RWPE2 (cell line): Measurements from ENCODE around the gene MRPS33.

ENCODE experiments used
- ATAC-seq: fragments of 200-7000 bp; cut with Tn5 transposase; 3 replicates; pipeline ENCODE4 v1.9.1; 2021; ENCODE audit warnings: low read depth
- DNase-seq: peaks from one replicate; pipeline ENCODE4 v3.0.0-alpha.2; 2020; ENCODE audit warnings: low spot score
- H3K27ac ChIP-seq: fragments of 450-650 bp; 2 replicates; pipeline ENCODE4 v1.5.1; 2017; ENCODE audit warnings: mild to moderate bottlenecking; ENCODE audit not compliant: poor library complexity, severe bottlenecking
- H3K27me3 ChIP-seq: fragments of 250-450 bp; sonication (Bioruptor Pico); 2 replicates; pipeline ENCODE4 v1.5.1; 2021; ENCODE audit warnings: mild to moderate bottlenecking, moderate library complexity; ENCODE audit not compliant: insufficient read depth, poor library complexity, severe bottlenecking
- H3K36me3 ChIP-seq: fragments of 250-450 bp; sonication (Bioruptor Pico); 2 replicates; pipeline ENCODE4 v1.5.1; 2020; ENCODE audit warnings: low read depth, mild to moderate bottlenecking, moderate library complexity
- H3K4me1 ChIP-seq: fragments of 250-450 bp; sonication (Bioruptor Pico); 2 replicates; pipeline ENCODE4 v1.5.1; 2021; ENCODE audit warnings: mild to moderate bottlenecking, moderate library complexity; ENCODE audit not compliant: insufficient read depth, poor library complexity, severe bottlenecking
- H3K4me3 ChIP-seq: fragments of 250-450 bp; sonication (Bioruptor Pico); 2 replicates; pipeline ENCODE4 v1.5.1; 2021; ENCODE audit warnings: mild to moderate bottlenecking, moderate library complexity; ENCODE audit not compliant: severe bottlenecking
- H3K9me3 ChIP-seq: fragments of 250-450 bp; sonication (Bioruptor Pico); 2 replicates; pipeline ENCODE4 v1.5.1; 2021; ENCODE audit warnings: mild to moderate bottlenecking, moderate library complexity; ENCODE audit not compliant: severe bottlenecking
- TF ChIP-seq, protein P1 (sequence below): fragments of 450-650 bp; IDR thresholded peaks from one replicate; pipeline ENCODE4 v1.5.1; 2017; ENCODE audit warnings: mild to moderate bottlenecking, moderate library complexity; ENCODE audit not compliant: poor library complexity, severe bottlenecking

Gene MRPS33

DNA sequence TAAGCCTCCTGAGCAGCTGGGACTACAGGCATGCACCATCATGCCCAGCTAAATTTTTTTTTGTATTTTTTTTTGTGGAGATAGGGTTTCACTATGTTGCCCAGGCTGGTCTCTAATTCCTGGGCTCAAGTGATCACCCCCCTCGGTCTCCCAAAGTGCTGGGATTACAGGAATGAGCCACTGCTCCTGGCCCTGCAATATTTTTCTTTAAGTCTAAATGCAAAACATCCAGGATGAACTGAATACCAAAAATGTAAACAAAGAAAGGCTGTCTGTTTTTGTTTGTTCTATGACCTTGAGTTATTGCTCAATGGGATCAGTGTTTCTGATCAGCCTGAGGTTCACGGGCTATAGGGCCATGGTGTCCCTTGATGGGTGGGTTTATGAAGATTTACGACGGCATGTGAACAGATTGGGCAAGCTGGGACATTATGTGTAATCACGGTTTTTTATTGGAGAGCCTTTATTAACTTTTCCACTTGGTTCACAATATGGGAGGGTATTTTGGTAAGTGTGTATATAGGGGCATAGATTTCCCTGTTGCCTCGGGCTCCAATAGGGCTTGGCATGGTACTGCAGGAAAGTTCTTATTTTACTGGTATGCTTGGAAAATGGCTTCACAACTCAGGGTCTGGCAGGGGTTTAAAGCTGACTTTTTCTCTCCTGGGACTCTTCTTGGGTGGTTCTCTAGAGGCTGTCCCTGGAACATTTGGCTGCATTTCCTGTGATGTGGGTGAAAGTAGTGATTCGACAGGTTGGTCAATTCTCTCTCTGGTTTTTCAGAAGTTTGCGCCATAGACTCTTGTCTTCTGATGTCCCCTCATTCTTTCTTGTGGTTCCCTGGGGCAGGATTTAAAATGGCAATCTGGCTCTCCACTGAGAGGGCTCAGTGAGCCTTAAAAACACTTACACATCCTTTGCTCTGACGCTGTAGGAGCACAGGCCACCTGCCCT lies 41.6 kb downstream of the MRPS33 start:
- H3K4me3 ChIP-seq = no peak overlapping the region
- TF ChIP-seq, protein P1, sequence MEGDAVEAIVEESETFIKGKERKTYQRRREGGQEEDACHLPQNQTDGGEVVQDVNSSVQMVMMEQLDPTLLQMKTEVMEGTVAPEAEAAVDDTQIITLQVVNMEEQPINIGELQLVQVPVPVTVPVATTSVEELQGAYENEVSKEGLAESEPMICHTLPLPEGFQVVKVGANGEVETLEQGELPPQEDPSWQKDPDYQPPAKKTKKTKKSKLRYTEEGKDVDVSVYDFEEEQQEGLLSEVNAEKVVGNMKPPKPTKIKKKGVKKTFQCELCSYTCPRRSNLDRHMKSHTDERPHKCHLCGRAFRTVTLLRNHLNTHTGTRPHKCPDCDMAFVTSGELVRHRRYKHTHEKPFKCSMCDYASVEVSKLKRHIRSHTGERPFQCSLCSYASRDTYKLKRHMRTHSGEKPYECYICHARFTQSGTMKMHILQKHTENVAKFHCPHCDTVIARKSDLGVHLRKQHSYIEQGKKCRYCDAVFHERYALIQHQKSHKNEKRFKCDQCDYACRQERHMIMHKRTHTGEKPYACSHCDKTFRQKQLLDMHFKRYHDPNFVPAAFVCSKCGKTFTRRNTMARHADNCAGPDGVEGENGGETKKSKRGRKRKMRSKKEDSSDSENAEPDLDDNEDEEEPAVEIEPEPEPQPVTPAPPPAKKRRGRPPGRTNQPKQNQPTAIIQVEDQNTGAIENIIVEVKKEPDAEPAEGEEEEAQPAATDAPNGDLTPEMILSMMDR = no peak
- no peak overlapping the region for H3K27ac ChIP-seq
- no peaks in the 10 kb centered on the region for H3K4me1 ChIP-seq
- ATAC-seq (no peak), DNase-seq (no peak)
- no peaks in the 10 kb centered on the region for H3K36me3 ChIP-seq
- no peaks in the 10 kb centered on the region for H3K9me3 ChIP-seq
- H3K27me3 ChIP-seq = no peaks in the 10 kb centered on the region

DNA sequence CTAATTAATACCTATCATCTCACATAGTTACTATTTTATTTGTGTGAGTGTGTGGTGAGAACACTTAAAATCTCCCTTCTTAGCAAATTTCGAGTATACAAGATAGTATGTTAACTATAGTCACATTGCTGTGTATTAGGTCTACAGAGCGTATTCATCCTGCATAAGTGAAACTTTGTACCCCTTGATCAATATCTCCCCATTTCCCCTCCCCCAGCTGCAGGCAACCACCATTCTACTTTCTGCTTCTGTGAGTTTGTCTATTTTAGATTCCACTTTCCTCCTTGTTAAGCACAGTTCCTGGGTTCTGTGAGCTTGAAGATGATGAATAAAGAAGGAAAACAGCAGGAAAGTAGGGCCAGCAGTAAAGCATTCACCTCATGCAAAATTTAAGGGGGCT lies 42.4 kb downstream of the MRPS33 start:
- Histone ChIP-seq H3K4me3 (no peak overlapping the region), H3K9me3 (no peaks in the 10 kb centered on the region), H3K4me1 (no peaks in the 10 kb centered on the region), H3K27ac (no peak overlapping the region), H3K36me3 (no peaks in the 10 kb centered on the region), H3K27me3 (no peaks in the 10 kb centered on the region)
- no peak for ATAC-seq
- DNase-seq = no peak
- TF ChIP-seq, protein P1 = no peak

DNA sequence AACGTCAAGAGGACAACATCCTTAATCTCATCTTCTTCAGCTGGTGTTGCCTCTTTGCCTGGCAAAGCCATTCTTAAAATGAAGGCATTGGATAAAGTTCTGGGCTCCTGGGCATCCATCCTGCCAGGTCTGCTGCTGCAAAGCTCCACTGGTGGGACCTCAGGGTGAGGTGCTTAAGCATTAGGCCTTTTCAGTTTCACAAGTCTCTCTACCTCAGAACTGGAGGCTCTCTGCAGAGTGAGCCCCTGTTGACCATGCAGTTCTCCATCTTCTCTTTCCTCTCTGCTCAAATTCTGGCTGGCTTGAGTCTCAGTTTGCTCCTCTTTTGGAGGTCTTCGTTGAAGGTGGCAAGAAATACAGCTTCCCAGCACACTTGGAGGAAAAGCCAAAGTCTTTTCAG lies 47.3 kb downstream of the MRPS33 start:
- no peak overlapping the region for H3K27ac ChIP-seq
- H3K27me3 ChIP-seq = no peaks in the 10 kb centered on the region
- no peaks in the 10 kb centered on the region for H3K9me3 ChIP-seq
- ATAC-seq = no peak
- no peak for DNase-seq
- no peak overlapping the region for H3K4me3 ChIP-seq
- H3K4me1 ChIP-seq = no peaks in the 10 kb centered on the region
- H3K36me3 ChIP-seq = no peaks in the 10 kb centered on the region
- TF ChIP-seq, protein P1 = no peak

DNA sequence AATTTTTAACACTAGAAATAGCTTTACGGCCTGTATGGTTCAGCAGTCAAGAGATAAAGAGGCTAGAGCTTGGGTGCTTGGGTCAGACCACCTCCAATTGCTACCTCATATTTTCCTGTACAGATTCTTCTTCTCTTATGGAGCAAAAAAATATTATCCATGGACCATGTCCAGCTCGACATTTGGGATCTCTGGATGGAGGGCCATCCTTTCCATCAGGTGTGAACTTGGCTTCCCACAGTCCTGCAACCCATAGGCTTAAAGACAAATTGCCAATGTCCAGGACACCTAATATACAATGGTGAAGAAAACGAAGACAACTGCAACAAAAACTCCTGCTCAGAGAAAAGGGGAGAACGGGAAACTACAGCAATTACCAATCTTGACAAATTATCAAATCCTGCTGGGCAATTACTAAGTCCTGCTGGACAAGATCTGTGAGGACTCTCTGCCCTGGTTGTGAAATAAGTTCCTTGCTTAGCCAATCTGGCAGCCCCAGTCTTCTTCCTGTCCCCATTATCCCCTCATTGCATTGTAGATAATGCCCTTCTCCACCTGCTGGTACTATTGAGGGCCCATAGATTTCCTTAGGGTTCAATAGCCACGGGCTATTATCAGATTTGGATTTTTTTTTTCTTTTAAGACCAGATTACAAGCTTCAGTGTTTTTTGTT lies 48.1 kb downstream of the MRPS33 start:
- no peak for ATAC-seq
- no peak overlapping the region for H3K4me3 ChIP-seq

More for the DNA sequence above, 48.1 kb downstream of the MRPS33 start:
- H3K27me3 ChIP-seq = no peaks in the 10 kb centered on the region
- no peak for DNase-seq
- H3K9me3 ChIP-seq = no peaks in the 10 kb centered on the region
- TF ChIP-seq, protein P1 = no peak
- H3K4me1 ChIP-seq = no peaks in the 10 kb centered on the region
- H3K27ac ChIP-seq = no peak overlapping the region
- H3K36me3 ChIP-seq = no peaks in the 10 kb centered on the region
